NCI-H2081 treated with DMSO at 0.1 percent for 48 hours (cell line): ENCODE data around the gene C12orf42.

Experiments
- DNase-seq: peaks from one replicate; lab custom pipeline; 2025; lab: John Stamatoyannopoulos, UW

The C12orf42 gene

DNA sequence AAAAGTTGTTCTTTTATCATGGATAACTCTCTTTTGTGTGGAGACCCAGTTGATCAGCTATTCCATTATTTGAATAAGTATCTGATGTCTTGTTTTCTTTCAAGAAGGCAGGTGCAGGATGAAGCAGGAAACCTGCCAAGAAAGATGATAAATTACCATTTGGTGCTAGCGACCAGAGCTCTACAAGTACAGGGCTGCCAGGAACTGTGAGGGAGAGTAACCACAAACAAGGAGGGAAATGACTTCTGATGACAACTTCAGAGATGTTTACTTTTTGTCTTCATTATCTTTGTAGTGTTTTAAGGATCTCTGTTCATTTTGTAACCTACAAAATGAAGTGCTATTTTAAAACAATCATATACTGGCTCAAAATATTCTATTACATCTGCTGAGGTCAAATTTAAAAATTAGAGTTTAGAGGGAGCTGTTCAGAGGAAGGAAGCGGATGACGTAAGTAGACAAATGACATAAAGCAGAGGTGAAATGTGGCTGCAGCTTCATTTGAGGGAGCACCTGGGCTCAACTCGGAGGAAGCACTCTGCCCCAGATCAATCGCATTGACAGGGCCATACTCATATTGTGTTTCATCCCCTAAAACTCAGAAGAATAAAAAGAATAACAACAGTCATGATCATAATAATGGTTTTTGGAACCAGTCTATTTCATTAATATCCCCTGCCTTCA lies 226.8 kb downstream of the C12orf42 start:
- peak; percentile 80 for DNase-seq

DNA sequence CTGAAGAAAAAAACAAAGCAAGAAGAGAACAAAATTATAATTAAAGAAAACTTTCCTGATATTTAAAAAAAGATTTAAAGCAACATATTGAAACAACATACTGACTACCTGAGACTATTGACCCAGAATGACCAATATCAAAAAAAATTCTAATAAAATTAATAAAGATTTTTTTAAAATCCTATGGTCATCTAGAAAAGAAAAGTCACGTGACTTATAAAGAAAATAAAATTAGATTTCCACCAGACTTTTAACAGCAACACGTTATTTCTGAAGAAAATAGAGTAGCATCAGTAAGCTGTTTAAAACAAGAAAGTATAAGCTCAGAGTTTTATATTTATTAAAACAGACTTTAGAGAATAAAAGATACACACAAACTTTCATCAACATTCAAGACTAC lies 238.0 kb downstream of the C12orf42 start:
- no peak for DNase-seq
